DND-41 (cell line): Measurements from ENCODE around the gene HCRT.

ENCODE experiments used
- ATAC-seq: fragments of 200-7000 bp; cut with Tn5 transposase; 3 replicates; pipeline ENCODE4 v1.9.1; 2021; ENCODE audit warnings: low read depth; ENCODE audit not compliant: insufficient read depth
- DNase-seq: peaks from one replicate; pipeline ENCODE4 v3.0.0-alpha.2; 2020
- H2AFZ ChIP-seq: 2 replicates; pipeline ENCODE4 v1.6.0; 2012; ENCODE audit warnings: low read depth, low read length
- H3K27ac ChIP-seq: 2 replicates; pipeline ENCODE4 v1.5.1; 2012; ENCODE audit warnings: low read length, inconsistent platforms
- H3K27me3 ChIP-seq: fragments of 200-600 bp; sonication (generic); 2 replicates; pipeline ENCODE4 v1.6.0; 2012; ENCODE audit warnings: low read length, mild to moderate bottlenecking, inconsistent platforms; ENCODE audit not compliant: insufficient read depth, poor library complexity
- H3K36me3 ChIP-seq: 2 replicates; pipeline ENCODE4 v1.5.1; 2012; ENCODE audit warnings: low read length, inconsistent platforms; ENCODE audit not compliant: insufficient read depth
- H3K4me1 ChIP-seq: 2 replicates; pipeline ENCODE4 v1.5.1; 2012; ENCODE audit warnings: mild to moderate bottlenecking, low read length; ENCODE audit not compliant: insufficient read depth
- H3K4me2 ChIP-seq: 2 replicates; pipeline ENCODE4 v1.6.0; 2012; ENCODE audit warnings: mild to moderate bottlenecking, moderate library complexity, low read length, inconsistent platforms; ENCODE audit not compliant: insufficient read depth
- H3K4me3 ChIP-seq, 2 experiments: fragments of 200-600 bp in 1 of 2; shearing (Covaris generic) in 1 of 2; 2 replicates each; pipeline ENCODE4 v1.5.1; 2012 to 2016; ENCODE audit warnings: inconsistent platforms in 2 of 2, low read length in 2 of 2, mild to moderate bottlenecking in 2 of 2, low read depth in 1 of 2, moderate library complexity in 1 of 2
- H3K79me2 ChIP-seq: 2 replicates; pipeline ENCODE4 v1.6.0; 2012; ENCODE audit warnings: low read length, inconsistent platforms; ENCODE audit not compliant: insufficient read depth
- H3K9ac ChIP-seq: 2 replicates; pipeline ENCODE4 v1.6.0; 2012; ENCODE audit warnings: low read depth, mild to moderate bottlenecking, inconsistent platforms, low read length, moderate library complexity
- H3K9me3 ChIP-seq: 2 replicates; pipeline ENCODE4 v1.5.1; 2012; ENCODE audit warnings: low read length, moderate library complexity, mild to moderate bottlenecking, inconsistent platforms; ENCODE audit not compliant: insufficient read depth, severe bottlenecking
- H4K20me1 ChIP-seq: 2 replicates; pipeline ENCODE4 v1.6.0; 2012; ENCODE audit warnings: low read length; ENCODE audit not compliant: insufficient read depth
- CTCF ChIP-seq: IDR thresholded peaks from 2 replicates; pipeline ENCODE4 v1.5.1; 2012; ENCODE audit warnings: borderline replicate concordance, low read length, moderate library complexity, mild to moderate bottlenecking; ENCODE audit not compliant: poor library complexity, severe bottlenecking; ENCODE audit errors: extremely low read depth
- EZH2 ChIP-seq: IDR thresholded peaks from 3 replicates; pipeline ENCODE4 v1.6.1; 2012; ENCODE audit warnings: borderline replicate concordance, low read depth, mild to moderate bottlenecking, moderate library complexity, low read length, inconsistent platforms; ENCODE audit not compliant: severe bottlenecking

HCRT gene

GRCh38 chr17:42136654-42137051 lies 48.6 kb downstream of the HCRT start:
- TF ChIP-seq CTCF (no peak), EZH2 (no peak)
- Histone ChIP-seq H2AFZ (no peak overlapping the region), H4K20me1 (peaks cover 69% of the 10 kb centered on the region), H3K27me3 (no peaks in the 10 kb centered on the region), H3K9ac (no peak overlapping the region), H3K36me3 (peaks cover 58% of the 10 kb centered on the region), H3K4me1 (0 out of 2 replicates have a peak, but pooled peaks cover 3% of the 10 kb centered on the region), H3K4me3 (no peak overlapping the region), H3K27ac (no peak overlapping the region), H3K9me3 (no peaks in the 10 kb centered on the region), H3K4me2 (no peak overlapping the region), H3K79me2 (peaks cover 99% of the 10 kb centered on the region)
- no peak for ATAC-seq
- no peak for DNase-seq

GRCh38 chr17:42135664-42136653 lies 49.3 kb downstream of the HCRT start:
- no peak for DNase-seq
- no peaks in the 10 kb centered on the region for H3K9me3 ChIP-seq
- H3K9ac ChIP-seq, result no peak overlapping the region
- TF ChIP-seq CTCF, result no peak
- no peak for TF ChIP-seq EZH2
- peaks cover 58% of the 10 kb centered on the region for H3K36me3 ChIP-seq
- H4K20me1 ChIP-seq, result peaks cover 69% of the 10 kb centered on the region
- no peak overlapping the region for H2AFZ ChIP-seq
- H3K4me2 ChIP-seq, result no peak overlapping the region
- 0 out of 2 replicates have a peak, but pooled peaks cover 3% of the 10 kb centered on the region for H3K4me1 ChIP-seq
- H3K79me2 ChIP-seq, result peaks cover 99% of the 10 kb centered on the region
- H3K4me3 ChIP-seq, result no peak overlapping the region
- no peak for ATAC-seq
- H3K27me3 ChIP-seq, result no peaks in the 10 kb centered on the region
- H3K27ac ChIP-seq, result no peak overlapping the region

GRCh38 chr17:42135151-42135550 lies 50.1 kb downstream of the HCRT start:
- ATAC-seq, result no peak
- Histone ChIP-seq H3K27me3 (no peaks in the 10 kb centered on the region), H4K20me1 (peaks cover 76% of the 10 kb centered on the region), H2AFZ (no peak overlapping the region), H3K4me1 (0 out of 2 replicates have a peak, but pooled peaks cover 3% of the 10 kb centered on the region), H3K9me3 (no peaks in the 10 kb centered on the region), H3K4me2 (no peak overlapping the region), H3K4me3 (no peak overlapping the region), H3K36me3 (peaks cover 62% of the 10 kb centered on the region), H3K27ac (no peak overlapping the region), H3K9ac (no peak overlapping the region), H3K79me2 (peaks cover 100% of the 10 kb centered on the region)
- TF ChIP-seq CTCF, result no peak
- TF ChIP-seq EZH2, result no peak
- no peak for DNase-seq
